Suprapubic skin (tissue), 4 donors: ENCODE data around the gene ACADL.

Experiments
- EP300 ChIP-seq: sonication (generic); formaldehyde crosslinking; IDR thresholded peaks from one replicate; pipeline ENCODE4 v1.6.1; 2017; ENCODE audit warnings: antibody characterized with exemption
- POLR2A ChIP-seq, 2 donors: fragments of 450-650 bp; IDR thresholded peaks; one replicate each; pipeline ENCODE4 v1.6.1; 2017; ENCODE audit warnings: antibody characterized with exemption in 2 of 2, mild to moderate bottlenecking in 2 of 2, moderate library complexity in 2 of 2
- POLR2AphosphoS5 ChIP-seq, 3 donors: sonication (generic); formaldehyde crosslinking; IDR thresholded peaks; one replicate each; pipeline ENCODE4 v1.6.1; 2017; ENCODE audit warnings: antibody characterized with exemption in 3 of 3
- TF ChIP-seq, protein P1 (sequence below), 2 donors: fragments of 200-600 bp in 1 of 2; fragments of 450-650 bp in 1 of 2; sonication (generic) in 1 of 2; IDR thresholded peaks; one replicate each; pipeline ENCODE4 v1.5.1; 2016 to 2019; ENCODE audit warnings: antibody characterized with exemption in 2 of 2, mild to moderate bottlenecking in 1 of 2, moderate library complexity in 1 of 2

- TF ChIP-seq, protein P1, sequence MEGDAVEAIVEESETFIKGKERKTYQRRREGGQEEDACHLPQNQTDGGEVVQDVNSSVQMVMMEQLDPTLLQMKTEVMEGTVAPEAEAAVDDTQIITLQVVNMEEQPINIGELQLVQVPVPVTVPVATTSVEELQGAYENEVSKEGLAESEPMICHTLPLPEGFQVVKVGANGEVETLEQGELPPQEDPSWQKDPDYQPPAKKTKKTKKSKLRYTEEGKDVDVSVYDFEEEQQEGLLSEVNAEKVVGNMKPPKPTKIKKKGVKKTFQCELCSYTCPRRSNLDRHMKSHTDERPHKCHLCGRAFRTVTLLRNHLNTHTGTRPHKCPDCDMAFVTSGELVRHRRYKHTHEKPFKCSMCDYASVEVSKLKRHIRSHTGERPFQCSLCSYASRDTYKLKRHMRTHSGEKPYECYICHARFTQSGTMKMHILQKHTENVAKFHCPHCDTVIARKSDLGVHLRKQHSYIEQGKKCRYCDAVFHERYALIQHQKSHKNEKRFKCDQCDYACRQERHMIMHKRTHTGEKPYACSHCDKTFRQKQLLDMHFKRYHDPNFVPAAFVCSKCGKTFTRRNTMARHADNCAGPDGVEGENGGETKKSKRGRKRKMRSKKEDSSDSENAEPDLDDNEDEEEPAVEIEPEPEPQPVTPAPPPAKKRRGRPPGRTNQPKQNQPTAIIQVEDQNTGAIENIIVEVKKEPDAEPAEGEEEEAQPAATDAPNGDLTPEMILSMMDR (IDR thresholded peaks at IDR 0.05), result no peak
- TF ChIP-seq POLR2AphosphoS5 (IDR thresholded peaks at IDR 0.05) (no peak), EP300 (no peak), POLR2A (IDR thresholded peaks at IDR 0.05) (no peak)
Measured at GRCh38 chr2:210157526-210157925, 67.7 kb downstream of the ACADL start.
